CD4-positive, alpha-beta T cell (primary cell): ENCODE measurements around the gene DLG5. TPM values are rescaled to one million over a fixed set of nuclear protein-coding genes. Genes with fewer than 3 reads are reported as not detected.

Experiments used
- ATAC-seq: fragments of 200-7000 bp; cut with Tn5 transposase; one replicate; pipeline ENCODE4 v1.10.0; 2022; ENCODE audit warnings: mild to moderate bottlenecking; ENCODE audit not compliant: poor library complexity
- CTCF ChIA-PET: fragments of 350-600 bp; sonication (Branson Sonifier 250); formaldehyde crosslinking; loops from one replicate; lab custom pipeline; 2021; ENCODE audit warnings: antibody characterized with exemption, inconsistent platforms; lab: Charles Lee
- POLR2A ChIA-PET: fragments of 350-600 bp; sonication (Branson Sonifier 250); formaldehyde crosslinking; loops from one replicate; lab custom pipeline; 2021; ENCODE audit warnings: antibody characterized with exemption, inconsistent platforms; lab: Charles Lee
- DNase-seq, 14 experiments: peaks; one replicate each; pipeline ENCODE4 v3.0.0-alpha.2; 2013 to 2020; ENCODE audit warnings: mixed read lengths in 2 of 14
- H3K27ac ChIP-seq, 2 donors: one replicate each; pipeline versions ENCODE4 v1.5.1 to v1.7.0; 2013; ENCODE audit warnings: low read length in 2 of 2, low read depth in 1 of 2, mild to moderate bottlenecking in 1 of 2
- H3K27me3 ChIP-seq, 2 experiments: 1 replicate in 1 of 2; 2 replicates in 1 of 2; pipeline versions ENCODE4 v1.6.1 to v1.7.0; 2013; ENCODE audit warnings: low read length in 2 of 2, control low read depth in 1 of 2, mild to moderate bottlenecking in 1 of 2, moderate library complexity in 1 of 2; ENCODE audit not compliant: insufficient read depth in 2 of 2, control insufficient read depth in 1 of 2
- H3K36me3 ChIP-seq: one replicate; pipeline ENCODE4 v1.6.1; 2013; ENCODE audit warnings: low read length, control low read depth; ENCODE audit not compliant: insufficient read depth
- H3K4me1 ChIP-seq: one replicate; pipeline ENCODE4 v1.6.1; 2013; ENCODE audit warnings: low read length, control low read depth; ENCODE audit not compliant: insufficient read depth
- H3K4me3 ChIP-seq: one replicate; pipeline ENCODE4 v1.5.1; 2013; ENCODE audit warnings: mild to moderate bottlenecking, low read length, moderate library complexity
- H3K9me3 ChIP-seq, 2 experiments: 1 replicate in 1 of 2; 2 replicates in 1 of 2; pipeline versions ENCODE4 v1.6.1 to v1.7.0; 2013; ENCODE audit warnings: low read length in 2 of 2, mild to moderate bottlenecking in 2 of 2, control low read depth in 1 of 2, moderate library complexity in 1 of 2; ENCODE audit not compliant: control insufficient read depth in 1 of 2, insufficient read depth in 1 of 2
- H3K27ac Mint-ChIP-seq: one replicate; pipeline ENCODE4 v1.8.0; 2020; ENCODE audit warnings: mixed read lengths
- H3K27me3 Mint-ChIP-seq: one replicate; pipeline ENCODE4 v1.8.0; 2021; ENCODE audit warnings: mixed read lengths
- H3K36me3 Mint-ChIP-seq: one replicate; pipeline ENCODE4 v1.8.0; 2021; ENCODE audit warnings: low read depth, mixed read lengths
- H3K4me1 Mint-ChIP-seq: one replicate; pipeline ENCODE4 v1.8.0; 2021; ENCODE audit warnings: low read depth, mixed read lengths
- H3K4me3 Mint-ChIP-seq: one replicate; pipeline ENCODE4 v1.8.0; 2020; ENCODE audit warnings: mild to moderate bottlenecking, mixed read lengths
- H3K9me3 Mint-ChIP-seq: one replicate; pipeline ENCODE4 v1.8.0; 2020; ENCODE audit warnings: mixed read lengths
- intact Hi-C, 2 experiments: fragments of 100-400 bp; cut with DNase I in 1 of 2; cut with micrococcal nuclease in 1 of 2; formaldehyde crosslinking; loops; one replicate each; pipeline versions ENCODE4 v1.15.1 to v1.9.0; 2023 to 2025; cut with DNase I, micrococcal nuclease
- total RNA-seq, 174 experiments: library from RNA in 2 of 174; stranded (reverse) in 2 of 174; gene quantifications; one replicate each; pipeline ENCODE4 v1.2.3 and lab custom pipeline; 2021 to 2026
- TF ChIP-seq, protein P1 (sequence below): fragments of 200-600 bp; IDR thresholded peaks from one replicate; pipeline ENCODE4 v1.8.0; 2022; ENCODE audit warnings: antibody characterized with exemption, mild to moderate bottlenecking

Gene DLG5
- total RNA-seq, 2 experiments from 2014 or later, result 7.1 to 7.4 TPM

DNA sequence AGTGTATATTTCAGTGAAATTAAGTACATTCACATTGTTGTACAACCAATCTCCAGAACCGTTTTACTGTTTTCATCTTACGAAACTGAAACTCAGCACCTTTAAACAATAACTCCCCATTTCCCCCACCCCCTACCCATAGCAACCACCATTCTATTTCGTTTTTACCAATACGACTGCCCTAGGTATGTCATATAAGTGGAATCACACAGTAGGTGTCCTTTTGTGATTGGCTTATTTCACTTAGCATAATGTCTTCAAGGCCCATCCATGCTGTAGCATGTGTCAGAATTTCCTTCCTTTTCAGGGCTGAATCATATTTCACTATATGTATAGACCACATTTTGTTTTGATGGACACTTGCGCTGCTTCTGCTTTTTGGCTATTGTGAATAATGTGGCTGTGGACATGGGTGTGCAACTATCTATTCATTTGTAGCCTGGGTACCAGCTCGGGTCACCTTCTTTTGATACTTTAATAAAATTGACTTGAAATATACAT, 34.3 kb upstream of the DLG5 start:
- DNase-seq (no peak), ATAC-seq (no peak)
- no peaks in the 10 kb centered on the region for H3K36me3 Mint-ChIP-seq
- no peak overlapping the region for H3K4me3 Mint-ChIP-seq
- no peak overlapping the region for H3K27ac Mint-ChIP-seq
- Histone ChIP-seq H3K27ac (no peak overlapping the region), H3K27me3 (peaks cover 0 to 6% of the 10 kb centered on the region in 2 experiments), H3K36me3 (no peaks in the 10 kb centered on the region), H3K9me3 (no peaks in the 10 kb centered on the region), H3K4me1 (no peaks in the 10 kb centered on the region), H3K4me3 (no peak overlapping the region)
- ChIA-PET POLR2A (no interaction called here), CTCF (no interaction called here)
- no peaks in the 10 kb centered on the region for H3K27me3 Mint-ChIP-seq
- intact Hi-C loops, result no loop called here
- H3K9me3 Mint-ChIP-seq, result no peaks in the 10 kb centered on the region
- H3K4me1 Mint-ChIP-seq, result no peaks in the 10 kb centered on the region
- TF ChIP-seq, protein P1, sequence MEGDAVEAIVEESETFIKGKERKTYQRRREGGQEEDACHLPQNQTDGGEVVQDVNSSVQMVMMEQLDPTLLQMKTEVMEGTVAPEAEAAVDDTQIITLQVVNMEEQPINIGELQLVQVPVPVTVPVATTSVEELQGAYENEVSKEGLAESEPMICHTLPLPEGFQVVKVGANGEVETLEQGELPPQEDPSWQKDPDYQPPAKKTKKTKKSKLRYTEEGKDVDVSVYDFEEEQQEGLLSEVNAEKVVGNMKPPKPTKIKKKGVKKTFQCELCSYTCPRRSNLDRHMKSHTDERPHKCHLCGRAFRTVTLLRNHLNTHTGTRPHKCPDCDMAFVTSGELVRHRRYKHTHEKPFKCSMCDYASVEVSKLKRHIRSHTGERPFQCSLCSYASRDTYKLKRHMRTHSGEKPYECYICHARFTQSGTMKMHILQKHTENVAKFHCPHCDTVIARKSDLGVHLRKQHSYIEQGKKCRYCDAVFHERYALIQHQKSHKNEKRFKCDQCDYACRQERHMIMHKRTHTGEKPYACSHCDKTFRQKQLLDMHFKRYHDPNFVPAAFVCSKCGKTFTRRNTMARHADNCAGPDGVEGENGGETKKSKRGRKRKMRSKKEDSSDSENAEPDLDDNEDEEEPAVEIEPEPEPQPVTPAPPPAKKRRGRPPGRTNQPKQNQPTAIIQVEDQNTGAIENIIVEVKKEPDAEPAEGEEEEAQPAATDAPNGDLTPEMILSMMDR, result no peak

DNA sequence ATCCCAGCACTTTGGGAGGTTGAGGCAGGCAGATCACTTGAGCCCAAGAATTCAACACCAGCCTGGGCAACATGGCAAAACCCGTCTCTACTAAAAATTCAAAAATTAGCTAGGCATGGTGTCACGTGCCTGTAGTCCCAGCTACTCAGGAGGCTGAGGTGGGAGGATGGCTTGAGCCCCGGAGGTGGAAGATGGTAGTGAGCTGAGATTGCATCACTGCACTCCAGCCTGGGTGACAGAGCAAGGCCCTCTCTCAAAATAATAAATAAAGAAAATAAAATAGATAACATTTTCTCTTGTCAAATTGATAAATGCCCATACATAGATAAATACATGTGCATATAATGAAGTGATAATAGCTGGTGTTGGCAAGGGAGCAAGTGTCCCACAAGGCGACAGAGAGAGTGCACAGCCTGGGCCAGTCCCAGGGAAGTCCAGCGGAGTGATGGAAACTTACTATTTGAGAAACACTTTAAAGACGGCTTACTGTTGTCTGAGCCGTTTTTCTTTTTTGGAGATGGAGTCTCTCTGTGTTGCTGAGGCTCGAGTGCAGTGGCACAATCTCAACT, 33.4 kb upstream of the DLG5 start:
- Histone ChIP-seq H3K4me3 (no peak overlapping the region), H3K36me3 (no peaks in the 10 kb centered on the region), H3K27ac (no peak overlapping the region), H3K9me3 (no peaks in the 10 kb centered on the region), H3K4me1 (no peaks in the 10 kb centered on the region), H3K27me3 (peaks cover 0 to 6% of the 10 kb centered on the region in 2 experiments)
- POLR2A ChIA-PET, result no interaction called here
- Mint-ChIP-seq H3K4me1 (no peaks in the 10 kb centered on the region), H3K4me3 (no peak overlapping the region), H3K36me3 (no peaks in the 10 kb centered on the region), H3K27ac (no peak overlapping the region), H3K27me3 (peaks cover 4% of the 10 kb centered on the region), H3K9me3 (no peaks in the 10 kb centered on the region)
- CTCF ChIA-PET, result no interaction called here
- no peak for ATAC-seq
- intact Hi-C loops, result no loop called here
- TF ChIP-seq, protein P1, result no peak
- DNase-seq, result no peak

DNA sequence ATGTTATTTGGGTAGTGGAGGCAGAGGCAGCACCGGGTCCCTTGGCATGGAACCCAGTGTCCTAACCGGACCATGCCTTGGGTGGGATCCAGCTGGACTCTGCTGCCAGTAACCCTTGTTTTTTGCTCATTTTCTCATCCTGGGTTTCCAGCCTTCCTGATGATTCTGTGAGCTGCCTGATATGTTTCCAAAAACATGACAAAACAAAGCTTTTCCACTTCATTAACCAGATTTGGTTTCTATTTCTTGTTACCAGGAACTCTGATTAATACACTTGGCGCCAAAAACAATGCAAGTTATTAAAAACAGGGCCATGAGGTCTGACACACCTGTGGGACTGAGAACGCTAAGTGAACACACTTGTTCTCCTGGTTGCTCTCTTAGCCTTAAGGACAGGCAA, 32.8 kb upstream of the DLG5 start:
- no peaks in the 10 kb centered on the region for H3K36me3 Mint-ChIP-seq
- Histone ChIP-seq H3K4me1 (no peaks in the 10 kb centered on the region), H3K4me3 (no peak overlapping the region), H3K27ac (no peak overlapping the region), H3K9me3 (no peaks in the 10 kb centered on the region), H3K36me3 (no peaks in the 10 kb centered on the region), H3K27me3 (peaks cover 0 to 6% of the 10 kb centered on the region in 2 experiments)
- ChIA-PET CTCF (no interaction called here), POLR2A (no interaction called here)
- H3K27me3 Mint-ChIP-seq, result peaks cover 4% of the 10 kb centered on the region
- intact Hi-C loops, result no loop called here
- ATAC-seq (no peak), DNase-seq (no peak)
- H3K9me3 Mint-ChIP-seq, result no peaks in the 10 kb centered on the region
- no peak overlapping the region for H3K4me3 Mint-ChIP-seq
- TF ChIP-seq, protein P1, result no peak
- no peaks in the 10 kb centered on the region for H3K4me1 Mint-ChIP-seq
- no peak overlapping the region for H3K27ac Mint-ChIP-seq
